Activated effector memory CD4-positive, alpha-beta T cell treated with anti-CD3 and anti-CD28 coated beads, Interleukin-2, amount 50 U/mL, for 16 hours (primary cell): ENCODE data around the gene HAPLN3.

Experiments used
- DNase-seq: peaks from one replicate; pipeline ENCODE4 v3.0.0-alpha.2; 2020

HAPLN3 gene

DNA sequence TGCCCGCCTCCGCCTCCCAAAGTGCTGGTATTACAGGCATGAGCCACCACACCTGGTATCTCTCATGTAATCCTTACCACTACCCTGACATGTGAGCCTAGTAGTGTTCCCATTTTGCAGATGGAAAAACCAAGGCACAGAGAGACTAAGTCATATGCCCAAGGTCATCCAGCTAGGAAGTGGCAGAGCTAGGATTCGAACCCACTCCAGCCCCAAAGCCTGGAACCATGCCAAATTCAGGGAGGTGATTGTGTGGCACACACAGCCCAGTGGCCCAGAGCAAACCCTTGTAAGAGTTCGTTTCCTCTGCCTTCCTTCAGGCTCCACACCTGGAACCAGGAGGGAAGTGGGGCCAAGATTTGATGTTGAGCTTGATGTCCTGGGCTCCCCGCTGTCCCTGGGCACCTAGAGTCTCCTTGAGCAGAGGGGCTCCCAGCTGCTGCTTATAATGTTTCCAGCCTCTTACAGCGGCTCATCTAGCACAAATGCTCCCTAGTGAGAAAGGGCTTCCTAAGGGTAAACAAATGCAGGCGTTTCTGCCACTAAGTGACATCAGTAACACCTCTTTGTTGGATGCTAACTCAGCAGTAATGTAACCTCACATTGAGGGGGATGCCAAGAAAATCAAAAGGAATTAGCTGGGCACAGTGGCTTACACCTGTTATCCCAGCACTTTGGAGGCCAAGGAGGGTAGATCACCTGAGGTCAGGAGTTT, 3.6 kb downstream of the HAPLN3 start:
- no peak for DNase-seq

GRCh38 chr15:88890495-88890894, 4.8 kb downstream of the HAPLN3 start:
- no peak for DNase-seq

- DNase-seq: no peak
These were observed 6.6 kb downstream of the HAPLN3 start for GRCh38 chr15:88888719-88889118.

DNA sequence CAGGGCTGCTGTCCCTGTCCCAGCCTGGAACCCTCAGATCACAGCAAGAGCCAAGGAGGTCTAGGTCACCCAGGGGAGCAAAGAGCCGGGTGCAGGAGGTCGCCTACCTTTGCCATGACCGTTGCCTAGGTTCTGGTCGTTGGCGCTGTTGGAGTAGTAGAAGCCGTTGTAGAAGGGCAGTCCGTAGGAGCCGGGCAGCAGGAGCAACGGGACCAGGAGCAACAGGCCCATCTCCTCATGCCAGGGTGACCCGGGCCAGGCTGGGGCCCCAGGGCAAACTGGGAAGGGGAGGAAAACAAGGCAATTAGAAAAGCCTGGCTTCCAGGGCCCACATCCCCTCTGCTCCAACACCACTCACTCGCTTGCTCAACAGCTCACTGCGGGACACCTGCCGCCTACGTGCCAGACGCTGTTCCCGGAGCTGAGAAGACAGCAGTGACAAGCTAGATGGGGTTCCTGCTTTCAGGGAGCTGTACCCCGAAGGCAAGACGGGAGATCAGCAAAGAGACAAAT, 8.2 kb downstream of the HAPLN3 start:
- DNase-seq: no peak

- no peak for DNase-seq
These were observed 12.6 kb downstream of the HAPLN3 start for GRCh38 chr15:88882785-88883184.

GRCh38 chr15:88881775-88882174, 13.6 kb downstream of the HAPLN3 start:
- DNase-seq: no peak

- DNase-seq: no peak
These were observed 14.2 kb downstream of the HAPLN3 start for GRCh38 chr15:88880944-88881740.

GRCh38 chr15:88878720-88879184, 16.6 kb downstream of the HAPLN3 start:
- peak; percentile 72 for DNase-seq

DNA sequence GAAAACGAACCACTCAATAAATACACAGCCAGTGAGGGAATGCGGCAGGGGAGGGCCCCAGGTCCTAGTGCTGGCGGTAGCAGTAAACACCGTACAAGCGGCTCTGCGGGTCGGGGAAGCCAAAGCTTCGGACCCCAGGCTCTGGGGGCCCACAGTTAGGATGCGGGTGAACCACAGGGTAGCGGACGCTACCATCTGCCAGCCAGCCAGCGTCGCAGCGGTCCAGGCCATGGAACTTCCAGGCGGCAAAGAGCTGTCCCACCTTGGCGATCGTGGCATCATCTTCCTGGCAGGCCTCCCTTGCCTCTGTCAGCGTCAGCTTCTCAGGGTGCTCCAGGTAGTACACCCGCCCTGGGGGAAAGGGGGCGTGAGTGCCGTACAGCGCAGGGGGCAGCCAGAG, 17.4 kb downstream of the HAPLN3 start:
- no peak for DNase-seq

- no peak for DNase-seq
These were observed 17.9 kb downstream of the HAPLN3 start for GRCh38 chr15:88877415-88877814.

GRCh38 chr15:88876573-88876972, 18.8 kb downstream of the HAPLN3 start:
- no peak for DNase-seq

DNA sequence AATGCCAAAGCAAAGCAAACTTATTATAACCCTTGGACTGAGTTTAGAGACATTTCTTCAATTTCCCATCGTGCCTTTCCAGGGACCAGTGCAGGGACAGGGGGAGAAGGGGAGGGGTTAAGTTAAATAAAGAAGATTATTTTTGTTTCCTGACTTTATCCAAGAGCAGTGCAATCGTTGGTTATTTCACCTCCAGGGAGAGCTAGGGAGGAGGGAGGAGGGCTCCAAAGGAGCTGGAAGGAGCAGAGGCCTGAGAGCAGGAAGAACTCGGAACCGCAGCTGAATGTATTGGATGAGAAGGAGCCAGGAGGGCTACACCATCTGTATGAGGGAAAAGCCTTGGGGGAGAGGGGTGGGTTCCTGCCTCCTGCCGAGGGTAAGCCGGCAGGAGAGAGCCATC, 20.7 kb downstream of the HAPLN3 start:
- no peak for DNase-seq

- DNase-seq: no peak
These were observed 21.1 kb downstream of the HAPLN3 start for GRCh38 chr15:88874275-88874674.

DNA sequence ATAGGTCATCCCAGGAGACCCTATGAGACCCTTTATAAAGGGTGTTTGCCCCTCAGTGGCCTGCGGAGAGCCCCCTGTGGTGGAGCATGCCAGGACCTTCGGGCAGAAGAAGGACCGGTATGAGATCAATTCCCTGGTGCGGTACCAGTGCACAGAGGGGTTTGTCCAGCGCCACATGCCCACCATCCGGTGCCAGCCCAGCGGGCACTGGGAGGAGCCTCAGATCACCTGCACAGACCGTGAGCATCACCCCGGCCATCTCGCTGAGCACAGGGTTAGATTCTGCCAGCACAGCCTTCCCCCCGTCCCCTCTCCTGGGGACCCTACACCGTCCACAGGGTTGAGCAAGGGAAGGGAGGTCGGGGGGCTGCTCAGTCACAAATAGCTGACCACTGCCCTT, 21.6 kb downstream of the HAPLN3 start:
- no peak for DNase-seq

DNA sequence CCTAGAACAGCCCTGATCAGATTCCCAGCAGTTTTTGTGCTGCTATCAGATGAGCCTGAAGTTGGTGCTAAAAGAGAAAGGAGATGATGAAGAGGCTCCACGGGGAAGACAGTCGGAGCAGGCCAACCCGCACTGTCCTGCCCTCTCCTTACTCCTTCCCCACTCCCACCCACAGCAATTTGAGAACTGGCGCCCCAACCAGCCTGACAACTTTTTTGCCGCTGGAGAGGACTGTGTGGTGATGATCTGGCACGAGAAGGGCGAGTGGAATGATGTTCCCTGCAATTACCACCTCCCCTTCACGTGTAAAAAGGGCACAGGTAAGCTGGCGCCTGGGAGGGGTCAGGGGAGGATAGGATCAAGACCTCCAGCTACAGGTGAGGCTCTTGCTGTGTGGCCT, 22.6 kb downstream of the HAPLN3 start:
- no peak for DNase-seq

GRCh38 chr15:88872106-88872505, 23.2 kb downstream of the HAPLN3 start:
- DNase-seq: no peak

DNA sequence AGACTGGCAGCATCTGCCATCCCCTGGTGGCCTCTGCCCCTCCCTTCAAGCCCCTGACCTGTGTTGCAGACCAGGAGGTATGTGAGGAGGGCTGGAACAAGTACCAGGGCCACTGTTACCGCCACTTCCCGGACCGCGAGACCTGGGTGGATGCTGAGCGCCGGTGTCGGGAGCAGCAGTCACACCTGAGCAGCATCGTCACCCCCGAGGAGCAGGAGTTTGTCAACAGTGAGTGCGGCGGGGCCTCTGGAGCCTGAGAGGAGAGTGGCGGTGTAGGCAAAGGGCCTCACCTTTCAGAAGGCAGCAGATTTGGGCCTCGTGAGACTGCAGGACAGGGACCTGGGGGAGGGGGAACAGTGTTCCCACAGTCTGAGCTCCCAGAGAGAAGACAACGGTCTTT, 24.0 kb downstream of the HAPLN3 start:
- no peak for DNase-seq

DNA sequence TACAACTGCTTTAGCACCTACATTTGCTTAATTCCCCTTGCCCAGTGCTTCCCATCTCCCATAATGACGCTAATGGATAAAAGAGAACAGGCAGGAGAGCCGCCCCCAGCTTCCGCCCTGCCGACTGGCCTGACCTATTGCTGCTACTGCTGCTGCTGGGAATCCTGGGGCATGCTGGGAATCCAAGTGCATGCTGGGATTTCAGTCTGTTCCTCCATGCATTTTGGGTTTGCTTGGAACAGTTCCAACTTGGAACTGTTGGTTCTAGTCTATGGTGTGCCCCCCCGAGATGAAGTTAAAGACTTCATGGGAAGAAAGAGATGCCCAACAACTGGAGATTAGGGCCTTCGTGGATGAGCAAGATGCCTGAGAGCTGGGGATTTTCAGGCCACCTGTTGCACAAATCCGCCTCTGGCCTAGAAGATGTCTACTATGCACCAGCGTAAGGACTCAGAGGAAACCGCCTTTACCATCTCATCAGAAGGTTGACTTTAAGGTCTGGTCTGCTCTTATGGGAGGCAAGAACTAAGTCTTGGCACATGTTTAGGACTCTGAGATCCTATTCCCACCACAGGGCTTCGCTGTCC, 29.0 kb downstream of the HAPLN3 start:
- DNase-seq: no peak

GRCh38 chr15:88865498-88866099, 29.7 kb downstream of the HAPLN3 start:
- DNase-seq: no peak

DNA sequence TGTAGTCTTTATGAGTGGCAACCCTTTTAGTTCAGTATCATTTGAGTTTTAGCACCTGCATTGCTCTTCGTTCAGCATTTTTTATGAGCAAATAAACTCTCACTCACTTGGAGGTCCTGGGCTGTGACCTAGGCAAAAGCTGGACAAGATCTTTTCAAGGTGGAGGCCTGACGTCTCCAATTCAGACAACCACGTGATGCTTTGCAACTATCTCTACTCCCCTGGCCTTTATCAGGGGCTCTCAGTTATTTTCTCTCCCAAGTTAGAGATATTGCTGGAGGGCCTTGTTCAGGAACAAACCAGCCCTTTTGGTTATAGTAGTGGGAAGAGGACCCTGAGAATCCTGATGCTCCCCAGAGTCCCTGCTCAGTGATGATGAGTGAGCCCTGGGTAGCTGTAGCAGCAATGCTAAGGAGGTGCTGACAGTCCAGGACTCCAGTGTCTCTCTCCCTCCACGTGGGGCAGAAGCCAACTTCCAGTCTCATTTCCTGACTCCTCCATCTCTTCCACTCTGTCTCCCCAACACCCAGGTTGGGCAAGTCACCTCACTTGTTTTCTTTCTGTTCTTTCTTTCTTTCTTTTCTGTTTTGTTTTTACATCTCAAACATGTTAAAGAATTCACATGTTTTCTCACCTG, 30.4 kb downstream of the HAPLN3 start:
- DNase-seq: no peak

GRCh38 chr15:88863412-88863811, 31.9 kb downstream of the HAPLN3 start:
- DNase-seq: no peak

- DNase-seq: no peak
These were observed 35.1 kb downstream of the HAPLN3 start for GRCh38 chr15:88860212-88860611.

DNA sequence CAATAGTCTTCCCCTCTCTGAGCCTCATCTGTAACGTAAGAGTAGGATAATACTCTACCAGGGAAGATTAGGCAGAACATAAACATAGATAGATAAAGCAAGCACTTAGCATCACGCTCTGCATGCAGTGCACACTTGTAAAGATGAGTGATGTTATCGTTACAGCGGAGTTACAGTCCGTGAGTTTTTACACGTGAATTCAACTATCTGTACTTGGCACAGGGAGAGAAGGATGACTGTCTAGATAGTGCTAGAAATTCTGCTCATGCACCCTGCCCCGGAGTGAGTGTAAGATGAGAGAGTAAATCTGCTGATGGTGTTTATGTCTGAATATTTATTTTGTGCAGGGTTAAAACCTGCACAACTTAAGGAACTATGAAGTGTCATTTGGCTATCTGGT, 35.8 kb downstream of the HAPLN3 start:
- DNase-seq: no peak
